ENCODE measurements around the gene ANTXRL. TPM values are rescaled to one million over a fixed set of nuclear protein-coding genes. Genes with fewer than 3 reads are reported as not detected.

ANTXRL gene
- total RNA-seq (not detected in 2 replicates), polyA plus RNA-seq (not detected in 2 replicates)

GRCh38 chr10:46286991-46287693 lies at the start of gene ANTXRL:
TSS of gene ANTXRL (plus strand) at chr10:46286997. CDS start at chr10:46287263, 266 bp downstream.
- peaks cover 20% of the 10 kb centered on the region for H3K27me3 ChIP-seq
- H3K36me3 ChIP-seq = no peaks in the 10 kb centered on the region
- H3K4me3 ChIP-seq = no peak within 1 kb of the TSS
- H3K4me1 ChIP-seq (ENCODE audit: low read depth) = no peaks in the 10 kb centered on the region
- DNase-seq (ENCODE audit: low read depth in 1 of 2, low spot score in 1 of 2) = no peak
- H3K27ac ChIP-seq = no peak within 1 kb of the TSS
- no peaks in the 10 kb centered on the region for H3K9me3 ChIP-seq (ENCODE audit: low read depth)
- TF ChIP-seq CTCF (IDR thresholded peaks at IDR 0.05; ENCODE audit: low read depth, low read length) = no peak

GRCh38 chr10:46237815-46238510 lies 48.8 kb upstream of the ANTXRL start:
- no peak for DNase-seq (ENCODE audit: low read depth in 1 of 2, low spot score in 1 of 2)
- H3K27me3 ChIP-seq = no peaks in the 10 kb centered on the region
- no peak for TF ChIP-seq CTCF (IDR thresholded peaks at IDR 0.05; ENCODE audit: low read depth, low read length)

GRCh38 chr10:46239247-46239646 lies 47.5 kb upstream of the ANTXRL start:
- no peaks in the 10 kb centered on the region for H3K4me1 ChIP-seq (ENCODE audit: low read depth)
- H3K4me3 ChIP-seq = no peak overlapping the region
- H3K9me3 ChIP-seq (ENCODE audit: low read depth) = no peaks in the 10 kb centered on the region
- no peak overlapping the region for H3K27ac ChIP-seq
- no peaks in the 10 kb centered on the region for H3K27me3 ChIP-seq
- TF ChIP-seq CTCF (IDR thresholded peaks at IDR 0.05; ENCODE audit: low read depth, low read length) = no peak
- DNase-seq (ENCODE audit: low read depth in 1 of 2, low spot score in 1 of 2) = peak in 1 of 2 donors; percentile 30
- no peaks in the 10 kb centered on the region for H3K36me3 ChIP-seq

More at GRCh38 chr10:46237815-46238510, 48.8 kb upstream of the ANTXRL start:
- Histone ChIP-seq H3K9me3 (ENCODE audit: low read depth) (no peaks in the 10 kb centered on the region), H3K4me3 (no peak overlapping the region), H3K36me3 (no peaks in the 10 kb centered on the region), H3K4me1 (ENCODE audit: low read depth) (no peaks in the 10 kb centered on the region), H3K27ac (no peak overlapping the region)

- H3K27me3 ChIP-seq = no peaks in the 10 kb centered on the region
- no peak overlapping the region for H3K4me3 ChIP-seq
- no peaks in the 10 kb centered on the region for H3K9me3 ChIP-seq (ENCODE audit: low read depth)
- H3K27ac ChIP-seq = no peak overlapping the region
- TF ChIP-seq CTCF (IDR thresholded peaks at IDR 0.05; ENCODE audit: low read depth, low read length) = no peak
- no peaks in the 10 kb centered on the region for H3K4me1 ChIP-seq (ENCODE audit: low read depth)
- DNase-seq (ENCODE audit: low read depth in 1 of 2, low spot score in 1 of 2) = no peak
- H3K36me3 ChIP-seq = no peaks in the 10 kb centered on the region
These were observed 46.7 kb upstream of the ANTXRL start for GRCh38 chr10:46239993-46240683.

- Histone ChIP-seq H3K9me3 (ENCODE audit: low read depth) (no peaks in the 10 kb centered on the region), H3K27me3 (no peaks in the 10 kb centered on the region), H3K27ac (no peak overlapping the region), H3K4me1 (ENCODE audit: low read depth) (no peaks in the 10 kb centered on the region), H3K36me3 (no peaks in the 10 kb centered on the region), H3K4me3 (no peak overlapping the region)
- DNase-seq (ENCODE audit: low read depth in 1 of 2, low spot score in 1 of 2) = no peak
- no peak for TF ChIP-seq CTCF (IDR thresholded peaks at IDR 0.05; ENCODE audit: low read depth, low read length)
These were observed 45.9 kb upstream of the ANTXRL start for GRCh38 chr10:46240684-46241565.
